ENCODE results near the gene REV3L.

GRCh38 chr6:111254004-111254778, 228.8 kb downstream of the REV3L start:
- TF ChIP-seq CTCF (conservative IDR thresholded peaks at IDR 0.05 in 1 of 2, IDR thresholded peaks at IDR 0.05 in 1 of 2; ENCODE audit: low read depth in 1 of 2, low read length in 2 of 2), result no peak
- no peak for TF ChIP-seq EZH2 (IDR thresholded peaks at IDR 0.05; ENCODE audit: low read length, missing control alignments)

Measured in fibroblast of lung (primary cell).